ENCODE results near the gene LGMN. TPM values are rescaled to one million over a fixed set of nuclear protein-coding genes. Genes with fewer than 3 reads are reported as not detected.

LGMN gene
- total RNA-seq, 4 donors from 2014 or later = 26.5 to 103 (median 57.2) TPM

DNA sequence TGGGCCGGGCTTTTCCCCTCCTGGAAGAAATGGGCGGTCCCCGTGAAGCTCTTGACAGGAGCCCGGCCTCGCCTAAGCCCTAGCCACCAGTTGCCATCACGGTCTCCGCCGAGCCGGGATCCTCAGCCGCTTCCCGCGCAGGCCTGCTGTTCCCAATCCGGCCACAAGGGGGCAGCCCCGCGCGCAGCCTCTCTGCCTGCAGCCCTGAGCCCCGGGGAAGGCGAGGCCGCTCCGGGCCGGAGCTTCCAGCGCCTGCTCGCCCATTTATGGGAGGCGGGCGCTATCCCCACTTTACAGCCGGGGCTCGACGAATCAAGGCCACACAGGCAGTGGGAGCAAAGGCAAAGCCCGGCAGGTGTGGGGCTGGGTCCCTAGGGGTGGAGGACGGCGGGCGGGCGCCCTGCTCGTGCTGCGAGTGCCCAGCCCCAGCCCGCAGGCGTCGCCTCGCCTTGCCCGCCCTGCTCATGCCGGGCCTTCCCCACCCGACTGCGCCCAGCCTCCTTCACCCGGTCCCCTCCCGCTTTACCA lies 61.5 kb downstream of the LGMN start:
- Histone ChIP-seq H3K9me3 (no peaks in the 10 kb centered on the region), H3K36me3 (no peaks in the 10 kb centered on the region), H3K4me3 (peak overlapping the region in 3 of 4 donors; percentile 5 to 33 (median 24)), H3K27me3 (no peaks in the 10 kb centered on the region), H3K27ac (peak overlapping the region in 3 of 4 donors; percentile 26 to 44 (median 39)), H3K4me1 (peaks cover 7 to 27% (median 17%) of the 10 kb centered on the region in 4 donors)
- DNase-seq = peak; percentile 82
- in situ Hi-C loops (cut with MboI; ENCODE audit: low pct_ligation_motif_present in 1 of 4, low pct_unique_long_range_greater_than_20kb in 1 of 4, low sequenced_read_pairs in 3 of 4) (loop anchor here (25.0 kb wide), 2 partner anchors 100 to 550 kb away; partner anchors contain the start of gene GOLGA5 (in 1 of the 4)), intact Hi-C loops (cut with DNase I; ENCODE audit: low total_unique reads) (loop anchor here (5.0 kb wide), 1 partner anchor 95 kb away; no protein-coding TSS in a partner anchor)
- WGBS, 2 donors (ENCODE audit: low coverage in 1 of 2) = 27% methylated on average over 18 of the region's 45 CpGs; no CpG with 5 or more reads in 1 of the 2 donors
- TF ChIP-seq POLR2A (IDR thresholded peaks at IDR 0.05) (no peak), POLR2AphosphoS5 (IDR thresholded peaks at IDR 0.05) (peak in 2 of 3 donors; percentile 13 to 17), EP300 (IDR thresholded peaks at IDR 0.05; ENCODE audit: low read depth) (no peak)
- TF ChIP-seq, protein P1, sequence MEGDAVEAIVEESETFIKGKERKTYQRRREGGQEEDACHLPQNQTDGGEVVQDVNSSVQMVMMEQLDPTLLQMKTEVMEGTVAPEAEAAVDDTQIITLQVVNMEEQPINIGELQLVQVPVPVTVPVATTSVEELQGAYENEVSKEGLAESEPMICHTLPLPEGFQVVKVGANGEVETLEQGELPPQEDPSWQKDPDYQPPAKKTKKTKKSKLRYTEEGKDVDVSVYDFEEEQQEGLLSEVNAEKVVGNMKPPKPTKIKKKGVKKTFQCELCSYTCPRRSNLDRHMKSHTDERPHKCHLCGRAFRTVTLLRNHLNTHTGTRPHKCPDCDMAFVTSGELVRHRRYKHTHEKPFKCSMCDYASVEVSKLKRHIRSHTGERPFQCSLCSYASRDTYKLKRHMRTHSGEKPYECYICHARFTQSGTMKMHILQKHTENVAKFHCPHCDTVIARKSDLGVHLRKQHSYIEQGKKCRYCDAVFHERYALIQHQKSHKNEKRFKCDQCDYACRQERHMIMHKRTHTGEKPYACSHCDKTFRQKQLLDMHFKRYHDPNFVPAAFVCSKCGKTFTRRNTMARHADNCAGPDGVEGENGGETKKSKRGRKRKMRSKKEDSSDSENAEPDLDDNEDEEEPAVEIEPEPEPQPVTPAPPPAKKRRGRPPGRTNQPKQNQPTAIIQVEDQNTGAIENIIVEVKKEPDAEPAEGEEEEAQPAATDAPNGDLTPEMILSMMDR (IDR thresholded peaks at IDR 0.05) = peak; percentile 90 to 99 (median 94)

DNA sequence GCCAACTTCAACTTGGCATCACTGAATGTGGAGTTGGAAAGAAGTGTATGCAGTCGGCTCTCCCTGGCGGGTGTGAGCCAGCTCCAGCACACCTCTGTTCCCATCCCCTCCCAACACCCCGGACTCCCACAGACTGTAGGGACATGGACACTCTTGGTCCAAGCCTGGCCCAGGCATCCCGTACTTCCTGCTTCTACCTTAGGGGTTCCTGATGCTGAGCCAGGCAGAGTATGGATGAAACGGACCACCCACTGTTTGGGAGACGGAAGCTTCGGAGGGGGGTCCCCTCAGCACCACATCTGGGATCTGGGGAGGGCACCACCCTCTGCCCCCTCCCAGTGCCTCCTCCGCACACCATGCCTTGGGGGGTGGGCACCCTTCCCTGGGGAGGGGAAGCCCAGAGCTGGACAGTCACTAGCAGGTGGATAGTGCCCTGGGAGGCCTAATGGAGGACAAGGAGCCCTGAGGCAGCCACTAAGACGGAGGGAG lies 62.0 kb downstream of the LGMN start:
- no peak for DNase-seq
- H3K9me3 ChIP-seq = no peaks in the 10 kb centered on the region
- 97% methylated on average over 8 of the region's 9 CpGs; no CpG with 5 or more reads in 1 of the 2 donors for WGBS, 2 donors (ENCODE audit: low coverage in 1 of 2)
- H3K4me1 ChIP-seq = peaks cover 7 to 26% (median 17%) of the 10 kb centered on the region in 4 donors
- H3K27ac ChIP-seq = peak overlapping the region in 3 of 4 donors; percentile 25 to 39 (median 28)
- H3K4me3 ChIP-seq = peak overlapping the region in 2 of 4 donors; percentile 24 to 33
- TF ChIP-seq POLR2AphosphoS5 (IDR thresholded peaks at IDR 0.05) (no peak), EP300 (IDR thresholded peaks at IDR 0.05; ENCODE audit: low read depth) (no peak), POLR2A (IDR thresholded peaks at IDR 0.05) (no peak)
- TF ChIP-seq, protein P1 (IDR thresholded peaks at IDR 0.05) = no peak
- in situ Hi-C loops (cut with MboI; ENCODE audit: low pct_ligation_motif_present in 1 of 4, low pct_unique_long_range_greater_than_20kb in 1 of 4, low sequenced_read_pairs in 3 of 4) = loop anchor here (25.0 kb wide), 2 partner anchors 101 to 549 kb away; partner anchors contain the start of gene GOLGA5 (in 1 of the 4)
- no peaks in the 10 kb centered on the region for H3K36me3 ChIP-seq
- H3K27me3 ChIP-seq = no peaks in the 10 kb centered on the region
- intact Hi-C loops (cut with DNase I; ENCODE audit: low total_unique reads) = loop anchor here (5.0 kb wide), 1 partner anchor 96 kb away; no protein-coding TSS in a partner anchor

- no peak overlapping the region for H3K4me3 ChIP-seq
- intact Hi-C loops (cut with DNase I; ENCODE audit: low total_unique reads) = loop anchor here (5.0 kb wide), 1 partner anchor 96 kb away; no protein-coding TSS in a partner anchor
- H3K9me3 ChIP-seq = no peaks in the 10 kb centered on the region
- no peaks in the 10 kb centered on the region for H3K36me3 ChIP-seq
- DNase-seq = no peak
- no peaks in the 10 kb centered on the region for H3K27me3 ChIP-seq
- peaks cover 7 to 31% (median 17%) of the 10 kb centered on the region in 4 donors for H3K4me1 ChIP-seq
- in situ Hi-C loops (cut with MboI; ENCODE audit: low pct_ligation_motif_present in 1 of 4, low pct_unique_long_range_greater_than_20kb in 1 of 4, low sequenced_read_pairs in 3 of 4) = loop anchor here (25.0 kb wide), 2 partner anchors 101 to 549 kb away; partner anchors contain the start of gene GOLGA5 (in 1 of the 4)
- H3K27ac ChIP-seq = peak overlapping the region in 2 of 4 donors; percentile 25 to 28
- no peak for TF ChIP-seq POLR2AphosphoS5 (IDR thresholded peaks at IDR 0.05)
- no peak for TF ChIP-seq POLR2A (IDR thresholded peaks at IDR 0.05)
- no peak for TF ChIP-seq EP300 (IDR thresholded peaks at IDR 0.05; ENCODE audit: low read depth)
- TF ChIP-seq, protein P1 (IDR thresholded peaks at IDR 0.05) = no peak
- WGBS, 2 donors (ENCODE audit: low coverage in 1 of 2) = 86 to 96% methylated on average over 3 to 4 of the region's 4 CpGs
These were observed 62.6 kb downstream of the LGMN start for GRCh38 chr14:92685784-92686355.
